Stimulated activated CD8-positive, alpha-beta memory T cell treated with anti-CD3 and anti-CD28 coated beads, Interleukin-2, amount 100 ng/mL, for 48 hours (primary cell): ENCODE results near the gene SAE1.

Experiments used
- DNase-seq, 2 donors: peaks; one replicate each; pipeline ENCODE4 v3.0.0-alpha.2; 2020; ENCODE audit warnings: low read depth in 2 of 2

Gene SAE1

GRCh38 chr19:47106821-47107201, 23.8 kb upstream of the SAE1 start:
- DNase-seq: no peak

GRCh38 chr19:47107202-47107952, 23.3 kb upstream of the SAE1 start:
- no peak for DNase-seq

DNA sequence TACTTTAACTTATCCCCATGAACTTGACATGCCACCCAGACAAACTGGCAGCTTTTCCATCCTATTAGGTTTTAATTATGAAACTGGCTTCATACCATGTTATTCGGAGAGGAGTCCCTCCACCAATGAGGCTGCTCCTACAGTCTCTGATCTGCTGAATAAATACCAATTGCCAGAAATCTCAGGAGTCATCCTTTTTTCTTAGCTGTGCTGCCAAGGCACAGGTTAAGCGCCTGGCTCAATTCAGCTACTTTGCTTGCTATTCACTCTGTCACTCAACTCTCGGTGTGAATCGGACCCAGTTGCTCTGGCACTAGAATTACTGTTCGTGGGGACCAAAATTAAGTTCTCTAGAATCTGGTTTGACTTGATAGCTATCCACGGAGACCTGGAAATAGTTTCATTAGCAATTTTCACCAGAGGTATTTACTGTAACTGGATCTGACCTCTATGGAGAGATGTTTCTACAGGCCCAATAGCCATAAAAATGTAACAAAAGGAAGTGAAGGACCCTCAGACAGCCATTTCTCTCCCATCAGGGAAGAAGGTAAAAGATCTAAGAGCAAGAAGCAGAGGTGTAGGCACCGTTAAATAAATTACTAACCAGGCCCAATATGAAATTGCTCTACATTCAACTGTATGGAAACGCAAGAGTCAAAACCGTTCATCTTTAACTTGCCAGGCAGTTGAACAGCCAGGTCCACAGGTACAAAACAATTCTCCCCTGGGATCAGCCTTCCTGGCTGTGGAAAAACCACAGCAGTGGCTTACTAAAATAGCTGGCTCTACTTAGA, 22.5 kb upstream of the SAE1 start:
- DNase-seq: no peak

GRCh38 chr19:47109177-47109540, 21.5 kb upstream of the SAE1 start:
- no peak for DNase-seq

DNA sequence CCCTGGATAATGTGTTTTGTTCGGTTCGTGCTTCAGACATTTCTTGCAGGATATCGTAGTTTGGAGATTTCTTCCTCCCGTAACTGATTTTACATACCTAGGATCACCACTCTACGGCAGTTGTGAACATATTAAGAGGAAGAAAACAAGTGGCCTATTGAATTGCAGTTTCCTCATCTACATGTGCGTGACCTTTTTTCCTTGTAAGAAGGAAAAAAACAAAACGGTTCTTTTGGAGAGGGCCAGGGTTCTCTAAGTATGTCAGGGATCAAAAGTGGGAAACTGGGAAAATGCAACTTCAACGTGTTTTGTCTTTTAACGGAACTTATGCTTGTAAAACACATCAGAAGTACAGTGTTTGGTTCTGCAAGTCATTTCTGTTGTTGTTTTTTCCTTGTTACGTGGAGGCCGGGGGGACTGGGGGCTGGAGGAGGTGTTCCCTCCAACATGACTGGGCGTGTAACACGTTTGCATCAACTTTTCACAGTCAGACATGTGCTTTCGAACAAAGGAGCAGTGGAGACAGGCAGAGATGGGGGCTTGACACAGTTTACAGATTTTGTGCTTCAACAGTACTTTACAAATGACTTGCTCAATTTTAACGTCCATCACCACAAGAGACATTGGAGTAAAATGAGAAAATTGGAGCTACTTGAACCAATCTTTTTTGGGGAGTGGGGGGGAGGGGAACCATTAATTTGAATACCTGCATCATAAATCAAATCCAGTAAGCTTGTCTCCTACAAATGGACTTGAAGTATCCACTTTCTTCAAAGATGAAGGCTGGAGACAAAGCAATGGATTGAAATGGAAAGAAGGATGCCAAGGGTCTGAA, 20.9 kb upstream of the SAE1 start:
- peak in 1 of 2 donors; percentile 41 for DNase-seq

- DNase-seq: no peak
These were observed 20.1 kb upstream of the SAE1 start for GRCh38 chr19:47110521-47111005.

DNA sequence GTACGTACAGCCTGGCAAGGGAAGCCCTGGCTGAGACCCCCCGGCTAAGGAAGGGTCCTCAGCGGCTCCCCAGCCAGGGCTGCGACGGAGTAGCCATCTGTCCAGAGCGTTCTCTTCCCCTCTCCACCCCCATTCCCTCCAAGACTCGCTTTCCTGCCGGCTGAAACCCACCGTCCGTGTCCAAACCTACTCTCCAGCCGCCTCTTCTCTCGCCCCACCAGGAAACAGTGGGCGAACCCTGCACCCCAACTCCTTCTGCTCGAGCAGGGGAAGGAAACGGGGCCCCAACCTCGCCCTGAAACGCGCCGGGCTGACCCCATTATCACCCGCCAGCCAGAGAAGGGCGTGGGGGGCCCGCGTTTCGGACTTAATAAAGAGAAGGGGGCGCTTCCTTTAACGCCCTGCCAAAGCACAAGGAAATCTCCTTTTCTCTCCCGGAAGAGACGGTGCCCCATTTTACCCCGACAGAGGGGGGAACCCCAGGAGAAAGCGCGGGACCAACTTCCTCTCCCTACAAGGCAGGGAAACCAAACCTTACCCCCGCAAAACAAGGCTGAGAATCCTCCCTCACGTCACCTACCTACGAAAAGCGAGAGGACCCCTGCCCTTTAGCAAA, 19.5 kb upstream of the SAE1 start:
- DNase-seq: peak in 1 of 2 donors; percentile 31

- DNase-seq: no peak
These were observed 18.9 kb upstream of the SAE1 start for GRCh38 chr19:47111682-47112165.

- DNase-seq: peak; percentile 79 to 80
These were observed 18.3 kb upstream of the SAE1 start for GRCh38 chr19:47112166-47112996.

DNA sequence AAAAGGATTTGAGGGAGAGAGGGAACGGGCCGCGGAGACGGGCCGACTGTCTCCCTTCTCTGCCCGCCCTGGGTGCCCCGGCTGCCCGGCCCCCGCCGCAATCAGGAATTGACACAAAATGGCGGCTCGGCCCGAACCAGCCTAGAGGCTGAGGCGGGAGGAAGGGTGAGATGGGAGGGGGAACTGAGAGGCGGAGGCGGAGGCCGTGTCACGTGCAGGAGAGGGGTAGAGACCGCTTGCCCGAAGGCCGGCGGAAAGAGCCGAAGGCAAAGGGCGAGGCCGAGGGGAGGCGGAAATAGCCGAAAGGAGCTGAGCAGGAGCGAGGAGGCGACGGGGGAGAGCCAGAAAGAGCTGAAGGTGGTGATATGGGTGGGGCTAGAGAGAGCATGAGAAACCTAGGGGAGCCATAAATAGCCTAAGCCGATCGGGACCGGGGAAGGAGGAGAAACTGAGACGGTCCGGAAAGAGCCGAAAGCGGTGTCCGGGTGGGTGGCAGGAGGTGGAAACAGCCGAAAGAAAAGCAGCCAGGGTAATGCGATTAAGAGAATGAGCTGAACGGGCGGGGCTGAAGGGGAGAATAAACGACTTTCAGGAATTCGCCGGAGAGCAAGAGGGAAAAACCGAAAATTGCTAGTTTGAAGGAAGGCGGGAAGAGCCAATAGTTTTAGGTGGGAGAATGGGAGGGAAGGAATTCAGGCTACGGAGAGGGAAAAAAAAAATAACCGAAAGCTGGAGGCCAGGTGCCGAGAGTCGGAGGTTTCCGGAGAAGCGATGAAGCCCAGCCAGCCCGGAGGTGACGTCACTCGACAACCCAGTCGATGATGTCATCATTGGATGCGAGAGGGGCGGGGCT, 17.4 kb upstream of the SAE1 start, which contains the start of gene ZC3H4:
ZC3H4 (minus strand) TSS at position 780 of the 853 bp plus-strand sequence. CDS start 1,192 bp downstream, outside the sequence.
- DNase-seq: peak; percentile 96 to 99

DNA sequence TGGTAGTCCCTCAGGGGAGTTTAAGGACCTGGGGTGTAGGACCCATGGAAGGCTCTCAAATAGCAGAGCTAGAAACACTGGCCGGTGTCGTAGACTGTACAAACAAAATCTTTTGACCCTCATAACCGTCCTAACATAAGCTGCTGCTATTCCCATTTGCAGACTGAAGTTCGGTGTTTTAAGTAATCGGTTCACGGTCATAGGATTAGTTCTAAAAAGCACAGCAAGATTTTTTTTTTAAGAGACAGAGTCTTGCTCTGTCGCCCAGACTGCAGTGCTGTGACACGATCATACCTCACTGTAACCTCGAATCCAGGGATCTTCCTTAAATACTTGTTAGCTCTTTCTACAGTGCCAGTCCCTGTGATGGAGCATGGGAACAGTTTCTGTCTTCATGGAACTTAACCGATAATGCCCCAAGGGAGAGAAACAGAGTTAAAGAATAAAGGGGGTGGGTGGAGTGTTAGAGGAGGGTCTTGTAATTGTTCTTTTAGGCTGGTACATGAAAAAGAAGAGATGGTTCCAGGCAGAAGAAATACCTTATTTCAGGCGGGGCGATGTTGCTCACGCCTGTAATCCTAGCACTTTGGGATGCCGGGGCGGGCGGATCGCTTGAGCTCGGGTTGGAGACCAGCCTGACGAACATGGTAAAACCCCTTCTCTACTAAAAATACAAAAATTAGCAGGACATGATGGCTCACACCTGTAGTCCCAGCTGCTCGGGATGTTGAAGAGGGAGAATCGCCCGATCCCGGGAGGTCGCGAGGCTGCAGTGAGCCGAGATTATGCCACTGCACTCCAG, 16.6 kb upstream of the SAE1 start:
- DNase-seq: no peak

- DNase-seq: no peak
These were observed 10.1 kb upstream of the SAE1 start for GRCh38 chr19:47120470-47121067.

DNA sequence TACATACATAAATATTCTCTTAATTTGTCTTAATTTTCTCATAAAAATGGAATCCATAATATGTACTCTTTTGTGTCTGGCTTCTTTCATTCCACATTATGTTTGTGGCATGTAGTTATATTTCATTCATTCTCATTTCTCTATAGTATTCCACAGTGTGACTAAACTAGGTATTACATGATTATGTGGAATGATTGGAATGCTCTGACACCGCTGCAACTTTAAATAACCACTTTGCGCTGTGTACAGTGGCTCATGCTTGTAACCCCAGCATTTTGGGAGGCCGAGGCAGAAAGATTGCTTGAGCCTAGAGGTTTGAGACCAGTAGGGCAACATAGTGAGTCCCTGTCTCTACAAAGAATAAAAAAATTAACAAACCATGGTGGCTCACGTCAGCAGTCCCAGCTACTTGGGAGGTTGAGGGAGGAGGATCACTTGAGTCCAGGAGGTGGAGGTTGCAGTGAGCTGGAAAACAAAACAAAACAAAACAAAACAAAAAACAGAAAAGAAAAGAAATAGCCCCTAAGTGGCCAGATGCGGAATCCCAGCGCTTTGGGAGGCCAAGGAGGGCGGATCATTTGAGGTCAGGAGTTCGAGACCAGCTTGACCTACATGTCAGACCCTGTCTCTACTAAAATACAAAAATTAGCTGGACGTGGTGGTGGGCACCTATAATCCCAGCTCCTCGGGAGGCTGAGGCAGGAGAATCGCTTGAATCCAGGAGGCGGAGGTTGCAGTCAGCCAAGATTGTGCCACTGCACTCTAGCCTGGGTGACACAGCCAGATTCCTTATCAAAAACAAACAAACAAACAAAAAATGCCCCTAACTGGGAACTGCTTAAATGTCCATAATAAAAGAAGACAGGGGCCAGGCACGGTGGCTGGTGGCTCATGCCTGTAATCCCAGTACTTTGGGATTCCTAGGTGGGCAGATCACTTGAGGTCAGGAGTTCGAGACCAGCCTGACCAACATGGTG, 8.0 kb upstream of the SAE1 start:
- DNase-seq: no peak

DNA sequence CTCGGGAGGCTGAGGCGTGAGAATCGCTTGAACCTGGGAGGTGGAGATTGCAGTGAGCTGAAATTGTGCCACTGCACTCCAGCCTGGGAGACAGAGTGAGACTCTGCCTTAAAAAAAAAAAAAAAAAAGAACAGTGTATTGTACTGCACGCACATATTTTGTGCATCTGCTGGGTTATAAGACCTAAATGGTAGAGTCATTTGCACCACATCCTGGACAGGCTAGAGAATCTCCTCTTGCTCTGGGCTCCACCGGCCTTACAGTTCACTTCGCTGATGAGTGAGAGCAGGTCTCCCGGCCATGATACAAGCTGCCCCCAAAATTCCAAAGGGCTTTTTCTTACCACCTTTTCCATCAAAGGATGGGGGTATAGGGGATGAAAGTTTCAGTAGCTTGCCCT, 7.2 kb upstream of the SAE1 start:
- DNase-seq: no peak

DNA sequence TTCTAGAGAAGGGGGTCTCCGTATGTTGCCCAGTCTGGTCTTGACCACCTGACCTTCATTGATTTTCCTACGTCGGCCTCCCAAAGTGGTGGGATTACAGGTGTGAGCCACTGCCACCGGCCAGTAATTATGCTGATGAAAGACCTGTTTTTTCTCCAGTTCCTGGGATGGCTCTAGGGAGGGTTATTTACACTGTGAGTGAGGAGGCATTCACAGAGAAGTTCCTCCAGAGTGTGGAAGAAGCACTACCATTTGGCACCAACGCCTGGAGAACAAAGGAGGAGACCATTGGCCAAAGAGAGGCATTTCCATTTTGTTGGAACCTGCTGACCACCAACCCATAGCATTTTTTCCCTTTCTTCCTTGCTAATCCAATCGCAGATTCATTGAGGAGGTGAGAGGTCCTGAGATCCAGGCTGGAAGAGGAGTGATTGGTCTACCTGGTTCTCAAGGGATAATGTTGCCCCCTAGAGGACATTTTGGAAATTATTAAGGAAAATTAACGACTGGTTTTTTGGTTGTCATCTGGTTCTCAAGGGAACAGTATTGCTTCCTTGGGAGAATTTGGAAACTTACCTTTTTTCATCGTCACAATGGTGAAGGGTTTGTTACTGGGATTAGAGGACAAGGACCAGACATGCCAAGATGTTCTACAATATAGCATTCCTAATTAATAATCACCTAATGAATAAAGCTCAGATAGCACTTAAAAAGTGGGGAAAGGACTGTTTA, 5.5 kb upstream of the SAE1 start:
- DNase-seq: no peak

DNA sequence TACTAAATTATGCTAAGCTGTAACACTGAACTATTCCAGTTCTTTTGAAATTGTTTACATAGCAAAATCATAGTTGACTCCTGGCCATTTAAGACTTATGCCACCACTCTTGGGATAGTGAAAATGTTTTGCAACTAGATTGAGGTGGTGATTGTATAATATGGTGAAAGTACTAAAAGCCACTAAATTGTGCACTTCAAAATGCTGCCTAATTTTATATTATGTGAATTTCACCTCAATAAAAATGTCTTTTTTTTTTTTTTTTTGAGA, 5.0 kb upstream of the SAE1 start:
- DNase-seq: no peak

- no peak for DNase-seq
These were observed 1.1 kb upstream of the SAE1 start for GRCh38 chr19:47129579-47129978.
